Spleen (tissue), 11 donors: ENCODE measurements around the gene NSMCE3. TPM values are rescaled to one million over a fixed set of nuclear protein-coding genes. Genes with fewer than 3 reads are reported as not detected.

ENCODE experiments used
- DNase-seq: peaks from one replicate; pipeline ENCODE4 v3.0.0-alpha.2; 2020
- H3K27ac ChIP-seq, 8 donors: fragments of 200-600 bp; sonication (generic) in 7 of 8; 1 replicate in 4 of 8; 2 replicates in 4 of 8; pipeline versions ENCODE4 v1.5.0 to v1.8.0; 2016 to 2021; ENCODE audit warnings: inconsistent platforms in 4 of 8, mild to moderate bottlenecking in 4 of 8, moderate library complexity in 1 of 8
- H3K27me3 ChIP-seq, 7 donors: fragments of 200-600 bp; sonication (generic) in 6 of 7; replicated peaks in 1 of 7; 1 replicate in 4 of 7; 2 replicates in 3 of 7; pipeline versions ENCODE4 v1.5.0 to v1.8.0; 2016 to 2021; ENCODE audit warnings: inconsistent platforms in 3 of 7, mild to moderate bottlenecking in 1 of 7
- H3K36me3 ChIP-seq, 6 donors: fragments of 200-600 bp; sonication (generic) in 5 of 6; 1 replicate in 4 of 6; 2 replicates in 2 of 6; pipeline versions ENCODE4 v1.5.0 to v1.8.0; 2016 to 2021; ENCODE audit warnings: inconsistent platforms in 2 of 6
- H3K4me1 ChIP-seq, 6 donors: fragments of 200-600 bp; sonication (generic) in 5 of 6; 1 replicate in 3 of 6; 2 replicates in 3 of 6; pipeline versions ENCODE4 v1.5.0 to v1.8.0; 2016 to 2021; ENCODE audit warnings: inconsistent platforms in 3 of 6
- H3K4me3 ChIP-seq, 8 donors: fragments of 200-600 bp; sonication (generic) in 7 of 8; 1 replicate in 4 of 8; 2 replicates in 4 of 8; pipeline versions ENCODE4 v1.5.0 to v1.8.0; 2016 to 2021; ENCODE audit warnings: inconsistent platforms in 4 of 8, mild to moderate bottlenecking in 4 of 8, moderate library complexity in 2 of 8
- H3K9me3 ChIP-seq, 8 donors: fragments of 200-600 bp; sonication (generic) in 7 of 8; 1 replicate in 4 of 8; 2 replicates in 4 of 8; pipeline versions ENCODE4 v1.5.0 to v1.8.0; 2016 to 2021; ENCODE audit warnings: inconsistent platforms in 4 of 8
- POLR2A ChIP-seq, 3 donors: fragments of 450-650 bp; IDR thresholded peaks; one replicate each; pipeline ENCODE4 v1.5.1; 2017; ENCODE audit warnings: antibody characterized with exemption in 3 of 3, mild to moderate bottlenecking in 1 of 3
- POLR2AphosphoS5 ChIP-seq, 3 donors: sonication (generic); formaldehyde crosslinking; IDR thresholded peaks; one replicate each; pipeline ENCODE4 v1.5.1; 2017; ENCODE audit warnings: antibody characterized with exemption in 3 of 3
- WGBS, 5 donors: extraction: QIAGEN DNeasy Blood & Tissue Kit in 3 of 5; methylation state at CpG; one replicate each; pipeline versions ENCODE4 v1.1.5 to v1.1.7; 2013 to 2018; 5-methylcytosine and 5-hydroxymethylcytosine counted together
- intact Hi-C: fragments of 100-400 bp; cut with DNase I; formaldehyde crosslinking; loops from one replicate; pipeline ENCODE4 v1.15.0; 2023; ENCODE audit warnings: low total_unique reads
- polyA plus RNA-seq, 3 donors: library from polyadenylated mRNA; stranded (reverse); fragments of 200-250 nt; gene quantifications; one replicate each; pipeline ENCODE4 v1.2.1, GENCODE V29; 2013
- total RNA-seq, 7 donors: library from RNA; depleted of rRNA in 3 of 7; stranded (reverse); fragments of >200 nt in 3 of 7; fragmentation: NEBNext Ultra II Directional in 4 of 7; extraction: Animal tissue kit (Norgen Biotek cat#: 25700) in 4 of 7; gene quantifications; one replicate each; pipeline versions ENCODE4 v1.1.0 to v1.2.1, GENCODE V29; 2016 to 2021
- TF ChIP-seq, protein P1 (sequence below), 11 experiments: fragments of 200-600 bp in 7 of 11; fragments of 450-650 bp in 4 of 11; sonication (generic) in 4 of 11; IDR thresholded peaks in 8 of 11; conservative IDR thresholded peaks in 3 of 11; 1 replicate in 7 of 11; 2 replicates in 4 of 11; pipeline versions ENCODE4 v1.4.0 to v1.8.0; 2016 to 2021; ENCODE audit warnings: antibody characterized with exemption in 11 of 11, inconsistent platforms in 4 of 11, mild to moderate bottlenecking in 1 of 11
- donor health status: healthy with polysubstance abuse.
- donor health status: DM: no; HTN: no; CAD: no; lungs with moderate emphysema.
- donor health status: DM: no; HTN: no; CAD: no.
- donor health status: Bipolar disorder and iron deficiency.
- donor health status: healthy.
- donor health status: DM: no; HTN: no; CAD: no.
- donor health status: DM: yes; HTN: yes; CAD: no.

The NSMCE3 gene
- total and polyA plus RNA-seq, 10 donors = 6.5 to 10.8 (median 9.6) TPM

DNA sequence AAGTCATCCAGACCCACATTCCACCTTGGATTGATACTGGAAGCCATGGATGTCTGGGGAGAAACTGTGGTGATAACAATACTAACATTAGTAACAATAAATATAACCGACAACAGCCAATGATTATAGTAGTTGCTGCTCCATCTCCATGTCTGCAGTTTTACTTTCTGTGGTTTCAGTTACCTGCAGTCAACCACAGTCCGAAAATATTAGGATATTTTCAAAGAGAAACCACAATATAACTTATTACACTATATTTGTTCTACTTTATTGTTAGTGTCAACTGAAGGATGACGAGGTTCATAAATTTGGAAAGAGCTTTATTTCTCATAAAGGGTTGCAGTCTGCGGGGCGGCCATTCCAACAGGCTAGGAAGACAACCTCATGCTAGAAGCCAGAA is 2.6 kb upstream of the NSMCE3 start:
- WGBS, 5 donors = 88 to 96% (median 94%) methylated on average over 5 of the region's 5 CpGs
- no peaks in the 10 kb centered on the region for H3K36me3 ChIP-seq
- DNase-seq = no peak
- H3K9me3 ChIP-seq = no peaks in the 10 kb centered on the region
- H3K4me1 ChIP-seq = peaks cover 19 to 30% (median 24%) of the 10 kb centered on the region in 6 donors
- TF ChIP-seq, protein P1, sequence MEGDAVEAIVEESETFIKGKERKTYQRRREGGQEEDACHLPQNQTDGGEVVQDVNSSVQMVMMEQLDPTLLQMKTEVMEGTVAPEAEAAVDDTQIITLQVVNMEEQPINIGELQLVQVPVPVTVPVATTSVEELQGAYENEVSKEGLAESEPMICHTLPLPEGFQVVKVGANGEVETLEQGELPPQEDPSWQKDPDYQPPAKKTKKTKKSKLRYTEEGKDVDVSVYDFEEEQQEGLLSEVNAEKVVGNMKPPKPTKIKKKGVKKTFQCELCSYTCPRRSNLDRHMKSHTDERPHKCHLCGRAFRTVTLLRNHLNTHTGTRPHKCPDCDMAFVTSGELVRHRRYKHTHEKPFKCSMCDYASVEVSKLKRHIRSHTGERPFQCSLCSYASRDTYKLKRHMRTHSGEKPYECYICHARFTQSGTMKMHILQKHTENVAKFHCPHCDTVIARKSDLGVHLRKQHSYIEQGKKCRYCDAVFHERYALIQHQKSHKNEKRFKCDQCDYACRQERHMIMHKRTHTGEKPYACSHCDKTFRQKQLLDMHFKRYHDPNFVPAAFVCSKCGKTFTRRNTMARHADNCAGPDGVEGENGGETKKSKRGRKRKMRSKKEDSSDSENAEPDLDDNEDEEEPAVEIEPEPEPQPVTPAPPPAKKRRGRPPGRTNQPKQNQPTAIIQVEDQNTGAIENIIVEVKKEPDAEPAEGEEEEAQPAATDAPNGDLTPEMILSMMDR (IDR thresholded peaks at IDR 0.05 in 8 of 11, conservative IDR thresholded peaks at IDR 0.05 in 3 of 11) = no peak
- TF ChIP-seq POLR2AphosphoS5 (IDR thresholded peaks at IDR 0.05) (no peak), POLR2A (IDR thresholded peaks at IDR 0.05) (no peak)
- H3K4me3 ChIP-seq = no peak overlapping the region
- intact Hi-C loops = no loop called here
- H3K27ac ChIP-seq = no peak overlapping the region
- H3K27me3 ChIP-seq = no peaks in the 10 kb centered on the region

DNA sequence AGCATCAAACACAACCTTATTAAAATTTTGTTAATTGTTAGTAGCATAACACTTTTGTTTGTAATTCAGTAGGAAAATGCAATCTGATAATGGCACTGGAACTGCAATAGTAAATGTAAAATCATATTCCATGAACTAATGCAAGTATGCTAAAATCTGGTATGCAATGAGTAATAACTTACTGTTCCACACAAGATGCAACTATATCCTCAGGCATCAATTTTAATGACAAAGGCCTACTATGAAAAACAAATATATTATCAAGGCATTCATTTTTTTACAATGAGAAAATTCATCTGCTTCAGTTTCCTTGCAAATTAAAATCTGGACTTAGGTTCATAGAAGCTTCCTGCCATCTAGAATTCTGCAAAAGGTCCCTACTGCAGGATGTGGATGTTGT is 1.4 kb upstream of the NSMCE3 start:
- Histone ChIP-seq H3K4me3 (no peak overlapping the region), H3K27me3 (no peaks in the 10 kb centered on the region), H3K9me3 (no peaks in the 10 kb centered on the region), H3K27ac (peak overlapping the region in 6 of 8 donors; percentile 3 to 96 (median 95)), H3K36me3 (peaks cover 0 to 4% (median 0%) of the 10 kb centered on the region in 6 donors), H3K4me1 (peaks cover 27 to 43% (median 32%) of the 10 kb centered on the region in 6 donors)
- intact Hi-C loops = no loop called here
- no peak for TF ChIP-seq POLR2AphosphoS5 (IDR thresholded peaks at IDR 0.05)
- TF ChIP-seq POLR2A (IDR thresholded peaks at IDR 0.05) = no peak
- TF ChIP-seq, protein P1 (IDR thresholded peaks at IDR 0.05 in 8 of 11, conservative IDR thresholded peaks at IDR 0.05 in 3 of 11) = no peak
- DNase-seq = no peak

DNA sequence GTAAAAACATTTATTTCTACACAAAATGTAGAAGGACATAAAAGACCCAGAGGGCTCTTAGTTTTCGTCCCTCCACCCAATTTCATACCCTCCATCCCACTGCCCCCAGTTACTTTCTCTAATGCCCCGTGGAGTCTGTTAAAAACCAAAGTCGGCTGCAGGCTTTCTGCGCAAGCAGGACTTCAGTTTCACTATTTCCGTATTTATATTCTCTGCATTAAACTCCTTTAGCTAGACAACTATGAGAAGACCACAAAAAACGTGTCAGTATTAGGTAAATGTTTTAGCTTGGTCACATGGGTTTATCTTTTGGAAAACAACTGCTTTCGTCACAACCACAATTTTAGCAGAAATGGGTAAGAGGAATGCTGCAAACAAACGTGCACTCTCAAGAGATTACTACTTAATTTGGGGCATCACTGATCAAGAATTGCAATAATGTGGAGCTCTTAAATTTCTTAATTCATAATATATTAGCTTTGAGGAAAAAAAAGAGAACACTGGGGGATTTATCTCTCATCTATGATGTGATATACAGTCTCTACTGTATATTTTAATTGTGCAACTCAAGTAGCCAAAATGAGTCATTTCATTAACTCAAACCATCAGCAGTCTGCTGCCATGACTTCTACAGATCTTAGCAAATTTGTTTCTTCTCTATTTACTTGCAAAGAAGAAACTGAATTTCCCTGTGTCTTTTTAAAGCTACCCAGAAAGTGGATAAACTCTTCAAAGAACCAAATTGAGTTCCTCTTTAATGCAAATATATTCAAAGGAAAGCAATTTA is 740 bp upstream of the NSMCE3 start:
- H3K27ac ChIP-seq = peak overlapping the region; percentile 82 to 96 (median 94)
- 0 to 1% (median 0%) methylated on average over 8 of the region's 8 CpGs for WGBS, 5 donors
- H3K4me1 ChIP-seq = peaks cover 27 to 49% (median 32%) of the 10 kb centered on the region in 6 donors
- TF ChIP-seq POLR2A (IDR thresholded peaks at IDR 0.05) (no peak), POLR2AphosphoS5 (IDR thresholded peaks at IDR 0.05) (no peak)
- TF ChIP-seq, protein P1 (IDR thresholded peaks at IDR 0.05 in 8 of 11, conservative IDR thresholded peaks at IDR 0.05 in 3 of 11) = no peak
- H3K9me3 ChIP-seq = no peaks in the 10 kb centered on the region
- H3K27me3 ChIP-seq = no peaks in the 10 kb centered on the region
- intact Hi-C loops = no loop called here
- H3K36me3 ChIP-seq = peaks cover 0 to 4% (median 0%) of the 10 kb centered on the region in 6 donors
- H3K4me3 ChIP-seq = peak overlapping the region; percentile 56 to 78 (median 72)
- no peak for DNase-seq

DNA sequence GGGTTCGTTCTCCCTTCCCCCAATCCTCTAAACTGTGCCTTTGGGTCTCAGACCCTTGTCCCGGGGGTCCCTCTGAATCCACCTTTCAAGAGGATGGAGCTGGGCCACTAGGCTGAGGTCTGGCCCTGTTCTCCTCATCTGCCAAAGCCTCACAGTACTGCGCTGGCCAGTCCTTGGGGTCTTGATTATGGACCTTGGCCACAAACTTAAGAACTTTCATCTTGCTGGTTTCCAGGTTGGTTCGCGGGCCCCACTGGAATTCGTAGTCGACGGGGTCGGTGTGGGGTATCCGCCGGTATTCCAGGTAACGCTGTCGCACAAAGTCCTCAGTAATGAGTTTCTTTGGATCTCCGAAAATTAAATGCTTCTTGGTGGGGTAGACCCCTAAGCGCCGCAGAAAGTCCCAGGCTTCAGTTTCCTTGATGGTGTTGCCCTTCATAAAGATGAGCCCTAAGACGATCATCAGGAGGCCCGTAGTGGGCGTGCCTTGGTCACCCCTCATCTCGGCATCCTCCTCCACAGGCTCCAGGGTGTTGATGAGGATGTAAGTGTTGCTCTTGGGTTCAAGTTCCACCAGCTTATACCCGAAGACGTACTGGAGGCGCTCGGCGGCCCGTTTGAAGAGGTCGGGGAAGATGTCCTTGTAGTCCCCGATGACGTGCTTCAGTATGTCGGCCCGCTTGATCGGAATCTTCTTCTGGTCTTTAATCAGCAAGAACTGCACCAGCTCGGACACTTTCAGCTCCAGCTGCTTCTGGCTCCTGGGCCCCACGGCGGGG is 727 bp downstream of the NSMCE3 start:
- WGBS, 5 donors = 4 to 14% (median 6%) methylated on average over 31 to 35 of the region's 35 CpGs
- Histone ChIP-seq H3K4me1 (peaks cover 27 to 51% (median 32%) of the 10 kb centered on the region in 6 donors), H3K36me3 (peaks cover 0 to 4% (median 0%) of the 10 kb centered on the region in 6 donors), H3K27ac (peak overlapping the region; percentile 82 to 96 (median 94)), H3K27me3 (no peaks in the 10 kb centered on the region), H3K4me3 (peak overlapping the region; percentile 56 to 78 (median 72)), H3K9me3 (no peaks in the 10 kb centered on the region)
- DNase-seq = peak; percentile 78
- TF ChIP-seq, protein P1 (IDR thresholded peaks at IDR 0.05 in 8 of 11, conservative IDR thresholded peaks at IDR 0.05 in 3 of 11) = no peak
- TF ChIP-seq POLR2A (IDR thresholded peaks at IDR 0.05) (no peak), POLR2AphosphoS5 (IDR thresholded peaks at IDR 0.05) (no peak)
- intact Hi-C loops = no loop called here
